IMR-90 (cell line): Measurements from ENCODE around the gene NOA1. TPM values are rescaled to one million over a fixed set of nuclear protein-coding genes. Genes with fewer than 3 reads are reported as not detected.

Experiments
- ATAC-seq: fragments of 200-7000 bp; cut with Tn5 transposase; 2 replicates; pipeline ENCODE4 v1.9.1; 2020; ENCODE audit warnings: low read depth, mild to moderate bottlenecking, moderate library complexity
- BruUV-seq: library from RNA; stranded (reverse); fragments of 400-500 nt; replicated peaks from 2 replicates; lab custom pipeline; 2021; lab: Mats Ljungman, UMichigan
- CTCF ChIA-PET: fragments of 300-600 bp; formaldehyde crosslinking; extraction: SDS; loops from one replicate; lab custom pipeline; 2021; ENCODE audit warnings: antibody characterized with exemption; lab: Yijun Ruan, JAX
- POLR2A ChIA-PET: fragments of 300-600 bp; sonication (Branson Sonifier 250); formaldehyde crosslinking; loops from one replicate; lab custom pipeline; 2022; ENCODE audit warnings: antibody characterized with exemption; ENCODE audit not compliant: unreplicated experiment; lab: Charles Lee
- DNase-seq: peaks from one replicate; pipeline ENCODE4 v3.0.0; 2013
- H2AFZ ChIP-seq: replicated peaks from 2 replicates; pipeline ENCODE3; 2013; ENCODE audit warnings: low read length, mild to moderate bottlenecking; ENCODE audit not compliant: poor library complexity
- H2AK5ac ChIP-seq: 2 replicates; pipeline ENCODE4 v1.6.1; 2013; ENCODE audit warnings: low read depth, low read length, inconsistent platforms
- H2AK9ac ChIP-seq: replicated peaks from 2 replicates; pipeline ENCODE3; 2013; ENCODE audit warnings: mild to moderate bottlenecking, low read depth, low read length, moderate library complexity; ENCODE audit not compliant: poor library complexity
- H2BK120ac ChIP-seq: 2 replicates; pipeline ENCODE4 v1.6.1; 2013; ENCODE audit warnings: low read depth, low read length, inconsistent platforms
- H2BK15ac ChIP-seq: 3 replicates; pipeline ENCODE4 v1.6.1; 2013; ENCODE audit warnings: low read depth, low read length, inconsistent platforms
- H2BK20ac ChIP-seq: 2 replicates; pipeline ENCODE4 v1.6.1; 2013; ENCODE audit warnings: low read depth, mild to moderate bottlenecking, inconsistent platforms, low read length, moderate library complexity
- H2BK5ac ChIP-seq: 2 replicates; pipeline ENCODE4 v1.6.1; 2013; ENCODE audit warnings: mild to moderate bottlenecking, low read depth, low read length, inconsistent platforms; ENCODE audit not compliant: poor library complexity, severe bottlenecking
- H3K14ac ChIP-seq: replicated peaks from 2 replicates; pipeline ENCODE4 v1.6.1; 2013; ENCODE audit warnings: low read depth, low read length, inconsistent platforms
- H3K18ac ChIP-seq: 2 replicates; pipeline ENCODE4 v1.6.1; 2013; ENCODE audit warnings: low read depth, low read length, control low read depth
- H3K23ac ChIP-seq: 2 replicates; pipeline ENCODE4 v1.6.1; 2013; ENCODE audit warnings: low read depth, low read length, inconsistent platforms
- H3K27ac ChIP-seq: 2 replicates; pipeline ENCODE4 v1.5.1; 2013; ENCODE audit warnings: mild to moderate bottlenecking, control low read depth, low read length; ENCODE audit not compliant: insufficient read depth
- H3K27me3 ChIP-seq: 2 replicates; pipeline ENCODE4 v1.6.1; 2013; ENCODE audit warnings: low read length; ENCODE audit not compliant: control insufficient read depth, insufficient read depth
- H3K36me3 ChIP-seq: 2 replicates; pipeline ENCODE4 v1.6.1; 2013; ENCODE audit warnings: low read length, mixed read lengths; ENCODE audit not compliant: control insufficient read depth, insufficient read depth
- H3K4ac ChIP-seq: 2 replicates; pipeline ENCODE4 v1.6.1; 2013; ENCODE audit warnings: low read depth, low read length, inconsistent platforms
- H3K4me1 ChIP-seq: 2 replicates; pipeline ENCODE4 v1.6.1; 2013; ENCODE audit warnings: low read length, mixed read lengths; ENCODE audit not compliant: control insufficient read depth, insufficient read depth
- H3K4me2 ChIP-seq: 2 replicates; pipeline ENCODE4 v1.6.1; 2013; ENCODE audit warnings: low read depth, mild to moderate bottlenecking, control low read depth, low read length, moderate library complexity
- H3K4me3 ChIP-seq: 2 replicates; pipeline ENCODE4 v1.5.1; 2013; ENCODE audit warnings: low read depth, mild to moderate bottlenecking, control low read depth, low read length, moderate library complexity; ENCODE audit not compliant: insufficient read depth
- H3K56ac ChIP-seq: 2 replicates; pipeline ENCODE4 v1.6.1; 2013; ENCODE audit warnings: low read length, inconsistent platforms; ENCODE audit not compliant: insufficient read depth; ENCODE audit errors: extremely low read depth
- H3K79me1 ChIP-seq, 2 experiments: 2 replicates each; pipeline ENCODE4 v1.6.1; 2013; ENCODE audit warnings: low read length in 2 of 2, inconsistent platforms in 1 of 2, low read depth in 1 of 2
- H3K9ac ChIP-seq: 2 replicates; pipeline ENCODE4 v1.6.1; 2013; ENCODE audit warnings: low read depth, low read length, control low read depth
- H3K9me1 ChIP-seq: 2 replicates; pipeline ENCODE4 v1.6.1; 2013; ENCODE audit warnings: low read length, inconsistent platforms; ENCODE audit not compliant: insufficient read depth
- H3K9me3 ChIP-seq: 2 replicates; pipeline ENCODE4 v1.6.1; 2013; ENCODE audit warnings: low read length; ENCODE audit not compliant: control insufficient read depth, insufficient read depth
- H4K20me1 ChIP-seq: 2 replicates; pipeline ENCODE4 v1.6.1; 2013; ENCODE audit warnings: low read length, inconsistent platforms; ENCODE audit not compliant: insufficient read depth
- H4K5ac ChIP-seq: 2 replicates; pipeline ENCODE4 v1.6.1; 2013; ENCODE audit warnings: mild to moderate bottlenecking, low read depth, low read length, control low read depth
- H4K8ac ChIP-seq, 2 experiments: 2 replicates each; pipeline ENCODE4 v1.6.1; 2013; ENCODE audit warnings: low read depth in 2 of 2, low read length in 2 of 2, control low read depth in 1 of 2, inconsistent platforms in 1 of 2
- H4K91ac ChIP-seq: 2 replicates; pipeline ENCODE4 v1.6.1; 2013; ENCODE audit warnings: low read depth, low read length, inconsistent platforms; ENCODE audit not compliant: insufficient read depth
- BHLHE40 ChIP-seq: fragments of 150-350 bp; IDR thresholded peaks from 2 replicates; pipeline ENCODE4 v1.6.1; 2016; ENCODE audit warnings: mild to moderate bottlenecking, low read depth, low read length
- CHD1 ChIP-seq: IDR thresholded peaks from 2 replicates; pipeline ENCODE4 v1.6.1; 2012; ENCODE audit warnings: low read depth, low read length, improper control_type of control experiment
- RAD21 ChIP-seq: IDR thresholded peaks from 2 replicates; pipeline ENCODE4 v1.6.1; 2012; ENCODE audit warnings: low read length, improper control_type of control experiment
- SMC3 ChIP-seq: fragments of 150-350 bp; IDR thresholded peaks from 2 replicates; pipeline ENCODE4 v1.6.1; 2016; ENCODE audit warnings: low read depth, mild to moderate bottlenecking, antibody characterized with exemption, low read length, moderate library complexity
- WGBS, 2 experiments: methylation state at CpG; one replicate each; pipeline versions ENCODE4 v1.1.5 to v1.1.7; 2013; ENCODE audit warnings: missing lambda C conversion rate in 2 of 2; ENCODE audit not compliant: insufficient read length in 1 of 2; ENCODE audit errors: extremely low coverage in 2 of 2; 5-methylcytosine and 5-hydroxymethylcytosine counted together
- dilution Hi-C: fragments of 300-500 bp; cut with HindIII; formaldehyde crosslinking; loops from one replicate; pipeline ENCODE4 v1.14.3; 2018; ENCODE audit warnings: low sequenced_read_pairs; ENCODE audit not compliant: unreplicated experiment
- in situ Hi-C: fragments of 300-500 bp; cut with MboI; formaldehyde crosslinking; loops from 3 replicates; pipeline ENCODE4 v1.14.3; 2019; ENCODE audit warnings: low sequenced_read_pairs, inconsistent platforms, mixed read lengths
- intact Hi-C: fragments of 100-400 bp; cut with micrococcal nuclease; formaldehyde crosslinking; loops from 2 replicates; pipeline ENCODE4 v1.10.0; 2022
- polyA plus RNA-seq, 3 experiments: library from polyadenylated mRNA; depleted of rRNA; stranded (reverse); fragments of >200 nt; gene quantifications; 2 replicates each; pipeline ENCODE4 v1.2.3, GENCODE V29; 2012; ENCODE audit warnings: low replicate concordance in 1 of 3
- total RNA-seq: library from RNA; depleted of rRNA; stranded (reverse); fragments of >200 nt; gene quantifications from 2 replicates; pipeline ENCODE4 v1.2.3, GENCODE V29; 2012

The NOA1 gene
- total and polyA plus RNA-seq, 2 of the 4 experiments (the other 2 are of a cell fraction), result 10.4 to 10.8 TPM

DNA sequence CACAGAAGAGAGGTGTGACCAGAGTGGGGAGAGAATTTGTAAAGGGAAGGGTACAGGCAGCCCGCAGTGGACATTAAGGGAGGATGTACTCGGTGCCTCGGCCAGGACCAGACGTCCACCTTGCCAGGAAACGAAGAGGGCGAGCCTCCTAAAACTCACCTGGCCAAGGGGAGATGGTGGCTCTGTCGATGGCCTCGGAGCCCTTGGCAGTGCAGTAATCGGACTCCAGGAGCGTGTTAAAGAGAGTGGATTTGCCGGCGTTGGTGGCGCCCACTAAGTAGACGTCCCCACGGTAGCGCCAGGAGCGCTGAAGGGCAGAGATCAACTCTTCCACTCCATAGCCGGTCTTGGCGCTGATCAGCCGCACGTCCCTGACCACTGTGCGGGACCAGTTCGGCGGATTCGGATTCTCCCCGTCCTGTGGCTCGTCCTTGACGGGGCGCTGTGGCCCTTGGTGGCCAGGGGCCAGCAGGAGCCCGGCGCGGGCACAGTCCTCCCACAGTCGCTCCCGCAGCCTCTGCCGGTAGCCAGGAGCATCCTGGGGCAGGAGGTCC lies 1.0 kb downstream of the NOA1 start:
- Histone ChIP-seq H2BK120ac (no peak overlapping the region), H2BK20ac (no peak overlapping the region), H3K4me1 (no peaks in the 10 kb centered on the region), H2AFZ (peak overlapping the region; percentile 94), H4K91ac (no peak overlapping the region), H3K79me1 (peaks cover 11 to 46% of the 10 kb centered on the region in 2 experiments; a peak in 3 of 4 replicates), H3K4ac (0 out of 2 replicates have a peak overlapping the region, but pooled peaks have one; percentile 17), H2BK15ac (no peak overlapping the region), H3K9me1 (no peaks in the 10 kb centered on the region; the same call in none of the 2 replicates), H3K4me2 (peak overlapping the region; percentile 97), H3K14ac (peak overlapping the region; percentile 60; the same call in 1 of the 2 replicates), H4K8ac (peak overlapping the region in 1 of 2 experiments; percentile 15; a peak in 1 of 4 replicates), H3K23ac (peak overlapping the region; percentile 59; the same call in 1 of the 2 replicates), H3K4me3 (peak overlapping the region; percentile 86), H4K5ac (no peak overlapping the region), H3K27ac (peak overlapping the region; percentile 89), H3K27me3 (no peaks in the 10 kb centered on the region), H2AK9ac (peak overlapping the region; percentile 83), H4K20me1 (peaks cover 34% of the 10 kb centered on the region), H2AK5ac (peak overlapping the region; percentile 65), H3K36me3 (peaks cover 19% of the 10 kb centered on the region), H3K18ac (no peak overlapping the region), H3K56ac (peak overlapping the region; percentile 41; the same call in 1 of the 2 replicates), H2BK5ac (no peak overlapping the region), H3K9ac (peak overlapping the region; percentile 92), H3K9me3 (peaks cover 6% of the 10 kb centered on the region)
- 3% methylated on average over 24 of the region's 35 CpGs; no CpG with 5 or more reads in 1 of the 2 experiments for WGBS, 2 experiments
- dilution Hi-C loops, result no loop called here
- in situ Hi-C loops, result no loop called here
- ATAC-seq (peak; percentile 7), DNase-seq (no peak)
- POLR2A ChIA-PET, result no interaction called here
- TF ChIP-seq RAD21 (no peak), CHD1 (no peak), BHLHE40 (no peak), SMC3 (no peak)
- no TSS peak for BruUV-seq
- CTCF ChIA-PET, result no interaction called here
- intact Hi-C loops, result loop anchor here (2.0 to 5.0 kb wide), 3 partner anchors 40 to 126 kb away; no protein-coding TSS in a partner anchor
